Measurements from ENCODE around the gene GIMAP6.

GIMAP6 gene

GRCh38 chr7:150641854-150642253, 9.7 kb upstream of the GIMAP6 start:
- DNase-seq (ENCODE audit: low read depth in 2 of 2) = no peak
- TF ChIP-seq CTCF (IDR thresholded peaks at IDR 0.05; ENCODE audit: low read depth, low read length) = no peak
- no peak overlapping the region for H3K4me3 ChIP-seq (replicated peaks in 1 of 2; ENCODE audit: low read depth in 2 of 2, low read length in 2 of 2)

- H3K4me3 ChIP-seq (replicated peaks in 1 of 2; ENCODE audit: low read depth in 2 of 2, low read length in 2 of 2) = no peak overlapping the region
- no peak for DNase-seq (ENCODE audit: low read depth in 2 of 2)
- no peak for TF ChIP-seq CTCF (IDR thresholded peaks at IDR 0.05; ENCODE audit: low read depth, low read length)
Observed at GRCh38 chr7:150633926-150634325, 1.7 kb upstream of the GIMAP6 start.

GRCh38 chr7:150631084-150631826, 930 bp downstream of the GIMAP6 start:
- DNase-seq (ENCODE audit: low read depth in 2 of 2) = no peak
- no peak for TF ChIP-seq CTCF (IDR thresholded peaks at IDR 0.05; ENCODE audit: low read depth, low read length)
- H3K4me3 ChIP-seq (replicated peaks in 1 of 2; ENCODE audit: low read depth in 2 of 2, low read length in 2 of 2) = no peak overlapping the region

GRCh38 chr7:150629347-150629746, 2.8 kb downstream of the GIMAP6 start:
- TF ChIP-seq CTCF (IDR thresholded peaks at IDR 0.05; ENCODE audit: low read depth, low read length) = no peak
- DNase-seq (ENCODE audit: low read depth in 2 of 2) = no peak
- H3K4me3 ChIP-seq (replicated peaks in 1 of 2; ENCODE audit: low read depth in 2 of 2, low read length in 2 of 2) = no peak overlapping the region

- DNase-seq (ENCODE audit: low read depth in 2 of 2) = no peak
- TF ChIP-seq CTCF (IDR thresholded peaks at IDR 0.05; ENCODE audit: low read depth, low read length) = no peak
- no peak overlapping the region for H3K4me3 ChIP-seq (replicated peaks in 1 of 2; ENCODE audit: low read depth in 2 of 2, low read length in 2 of 2)
Observed at GRCh38 chr7:150627959-150628358, 4.2 kb downstream of the GIMAP6 start.

- no peak for TF ChIP-seq CTCF (IDR thresholded peaks at IDR 0.05; ENCODE audit: low read depth, low read length)
- no peak for DNase-seq (ENCODE audit: low read depth in 2 of 2)
- no peak overlapping the region for H3K4me3 ChIP-seq (replicated peaks in 1 of 2; ENCODE audit: low read depth in 2 of 2, low read length in 2 of 2)
Observed at GRCh38 chr7:150626696-150627095, 5.5 kb downstream of the GIMAP6 start.

- no peak for DNase-seq (ENCODE audit: low read depth in 2 of 2)
- no peak for TF ChIP-seq CTCF (IDR thresholded peaks at IDR 0.05; ENCODE audit: low read depth, low read length)
- no peak overlapping the region for H3K4me3 ChIP-seq (replicated peaks in 1 of 2; ENCODE audit: low read depth in 2 of 2, low read length in 2 of 2)
Observed at GRCh38 chr7:150621376-150621775, 10.8 kb downstream of the GIMAP6 start.
